ENCODE results near the gene PLD6. TPM values are rescaled to one million over a fixed set of nuclear protein-coding genes. Genes with fewer than 3 reads are reported as not detected.

The PLD6 gene
- total RNA-seq, 4 donors from 2014 or later: 7.1 to 20.7 (median 9.3) TPM

DNA sequence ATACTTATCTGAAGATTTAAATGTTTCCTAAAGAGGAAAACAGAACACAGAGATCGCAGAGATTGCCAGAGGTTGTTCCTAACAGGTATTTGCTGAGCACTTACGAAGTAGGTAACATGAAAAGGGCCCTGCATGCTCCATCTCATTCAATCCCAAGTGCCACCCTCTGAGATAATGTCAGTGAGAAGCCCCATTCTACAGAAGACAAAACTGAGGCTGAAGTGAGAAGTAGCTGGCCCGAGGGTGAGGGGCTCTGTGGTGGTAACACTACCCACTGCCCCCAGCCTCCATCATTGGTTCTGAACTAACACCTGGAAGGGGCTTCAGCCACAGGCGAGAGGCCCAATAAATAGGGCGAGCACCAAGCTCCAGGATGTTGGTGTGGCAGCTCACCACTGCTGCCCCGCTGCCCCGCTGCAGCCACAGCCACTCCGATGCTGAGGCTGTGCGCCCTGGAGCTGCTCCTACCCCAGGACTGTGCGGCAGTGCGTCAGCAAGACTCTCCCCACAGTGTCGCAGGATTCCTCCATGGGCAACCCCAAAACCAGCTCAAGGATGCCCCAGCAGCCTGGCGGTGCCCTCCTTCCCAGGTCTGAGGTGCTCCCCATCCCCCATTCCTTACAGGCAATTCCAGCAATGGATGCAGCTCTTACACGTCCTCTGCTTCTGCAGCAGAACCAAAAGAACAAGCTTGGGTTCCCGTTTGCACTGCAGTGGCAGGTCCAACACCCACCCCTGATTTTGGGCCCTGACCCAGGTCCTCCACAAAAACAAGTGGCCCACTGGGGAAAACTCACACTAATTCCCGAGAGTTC is 20.5 kb upstream of the PLD6 start:
- no peak for ATAC-seq
- 88 to 96% methylated on average over 2 to 3 of the region's 16 CpGs for WGBS, 2 donors (ENCODE audit: low coverage in 1 of 2)
- Histone ChIP-seq H3K4me3 (no peak overlapping the region), H3K36me3 (peaks cover 0 to 100% of the 10 kb centered on the region in 2 donors), H3K27me3 (no peaks in the 10 kb centered on the region), H3K4me1 (peaks cover 0 to 2% (median 0%) of the 10 kb centered on the region in 3 donors), H3K27ac (no peak overlapping the region), H3K9me3 (no peaks in the 10 kb centered on the region)
- TF ChIP-seq EP300 (IDR thresholded peaks at IDR 0.05): no peak
- TF ChIP-seq CTCF (IDR thresholded peaks at IDR 0.05): no peak
- no peak for TF ChIP-seq POLR2AphosphoS5 (IDR thresholded peaks at IDR 0.05)
- no peak for TF ChIP-seq POLR2A (IDR thresholded peaks at IDR 0.05)

GRCh38 chr17:17225901-17226300 is 19.8 kb upstream of the PLD6 start:
- Histone ChIP-seq H3K27me3 (no peaks in the 10 kb centered on the region), H3K4me3 (no peak overlapping the region), H3K27ac (no peak overlapping the region), H3K36me3 (peaks cover 0 to 100% of the 10 kb centered on the region in 2 donors), H3K9me3 (no peaks in the 10 kb centered on the region), H3K4me1 (no peaks in the 10 kb centered on the region)
- no peak for ATAC-seq
- WGBS, 2 donors (ENCODE audit: low coverage in 1 of 2): 82 to 83% methylated on average over 2 to 7 of the region's 10 CpGs
- no peak for TF ChIP-seq CTCF (IDR thresholded peaks at IDR 0.05)
- TF ChIP-seq POLR2AphosphoS5 (IDR thresholded peaks at IDR 0.05): no peak
- no peak for TF ChIP-seq POLR2A (IDR thresholded peaks at IDR 0.05)
- TF ChIP-seq EP300 (IDR thresholded peaks at IDR 0.05): no peak

GRCh38 chr17:17224137-17224536 is 18.0 kb upstream of the PLD6 start:
- Histone ChIP-seq H3K4me1 (no peaks in the 10 kb centered on the region), H3K4me3 (no peak overlapping the region), H3K27me3 (no peaks in the 10 kb centered on the region), H3K27ac (no peak overlapping the region), H3K9me3 (no peaks in the 10 kb centered on the region), H3K36me3 (peaks cover 0 to 100% of the 10 kb centered on the region in 2 donors)
- ATAC-seq: no peak
- no peak for TF ChIP-seq POLR2AphosphoS5 (IDR thresholded peaks at IDR 0.05)
- no peak for TF ChIP-seq EP300 (IDR thresholded peaks at IDR 0.05)
- TF ChIP-seq POLR2A (IDR thresholded peaks at IDR 0.05): no peak
- no peak for TF ChIP-seq CTCF (IDR thresholded peaks at IDR 0.05)
- 68 to 94% methylated on average over 2 of the region's 8 CpGs for WGBS, 2 donors (ENCODE audit: low coverage in 1 of 2)

DNA sequence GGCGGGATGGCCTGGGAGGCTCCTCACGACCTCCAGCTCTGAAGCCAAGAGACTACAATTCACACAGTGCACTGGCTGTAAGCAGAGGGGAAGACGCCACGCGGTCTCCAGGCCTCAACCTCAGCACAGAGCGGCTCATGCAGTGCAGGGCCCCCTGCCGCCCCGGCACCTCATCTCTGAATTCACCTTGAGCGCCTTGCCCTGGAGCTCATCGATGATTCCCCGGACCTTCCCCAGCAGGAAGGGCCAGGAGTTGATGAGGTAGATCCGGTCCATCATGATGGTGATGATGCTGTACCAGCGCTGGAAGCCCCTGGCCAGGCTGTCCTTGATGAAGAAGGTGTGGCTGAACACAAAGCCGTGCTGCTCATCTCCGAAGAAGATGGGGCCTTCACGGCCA is 17.6 kb upstream of the PLD6 start:
- Histone ChIP-seq H3K36me3 (peaks cover 0 to 100% of the 10 kb centered on the region in 2 donors), H3K4me1 (no peaks in the 10 kb centered on the region), H3K4me3 (no peak overlapping the region), H3K9me3 (no peaks in the 10 kb centered on the region), H3K27ac (no peak overlapping the region), H3K27me3 (no peaks in the 10 kb centered on the region)
- WGBS, 2 donors (ENCODE audit: low coverage in 1 of 2): 70 to 83% methylated on average over 2 of the region's 16 CpGs
- ATAC-seq: no peak
- TF ChIP-seq POLR2A (IDR thresholded peaks at IDR 0.05) (no peak), CTCF (IDR thresholded peaks at IDR 0.05) (no peak), EP300 (IDR thresholded peaks at IDR 0.05) (no peak), POLR2AphosphoS5 (IDR thresholded peaks at IDR 0.05) (no peak)

DNA sequence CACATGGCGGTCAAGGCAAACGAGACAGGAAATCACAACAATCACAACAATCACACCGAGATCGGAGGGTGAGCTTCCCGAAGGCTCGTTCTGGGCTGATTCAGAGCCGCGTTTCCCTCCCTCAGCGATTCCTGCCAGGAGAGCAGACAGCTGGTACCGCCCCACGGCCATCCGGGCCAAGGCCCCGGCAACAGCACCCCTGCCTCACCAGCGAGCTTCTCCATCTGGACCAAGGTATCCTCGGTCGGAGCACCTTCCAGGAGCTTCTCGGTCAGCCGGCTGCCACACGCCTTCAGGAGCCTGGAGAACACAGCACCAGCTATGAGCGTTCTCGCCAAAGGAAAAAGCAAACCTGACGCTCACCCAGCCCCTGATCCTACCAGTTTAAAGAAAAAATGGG is 15.2 kb upstream of the PLD6 start:
- Histone ChIP-seq H3K9me3 (no peaks in the 10 kb centered on the region), H3K27me3 (no peaks in the 10 kb centered on the region), H3K4me3 (no peak overlapping the region), H3K36me3 (peaks cover 0 to 100% of the 10 kb centered on the region in 2 donors), H3K4me1 (no peaks in the 10 kb centered on the region), H3K27ac (no peak overlapping the region)
- no peak for ATAC-seq
- TF ChIP-seq EP300 (IDR thresholded peaks at IDR 0.05): no peak
- TF ChIP-seq CTCF (IDR thresholded peaks at IDR 0.05): no peak
- no peak for TF ChIP-seq POLR2AphosphoS5 (IDR thresholded peaks at IDR 0.05)
- no peak for TF ChIP-seq POLR2A (IDR thresholded peaks at IDR 0.05)
- 80 to 100% methylated on average over 2 to 3 of the region's 22 CpGs for WGBS, 2 donors (ENCODE audit: low coverage in 1 of 2)

Measured in gastroesophageal sphincter (tissue), 4 donors.